GM19463 (cell line): ENCODE results near the gene EMSY.
"Not testable (repeated sequence)": the region's sequence is repeated elsewhere in the genome, so short reads cannot be mapped to it uniquely, and the experiment has no call there.

ENCODE experiments used
- ATAC-seq: cut with Tn5 transposase; IDR thresholded peaks from one replicate; pipeline ENCODE4 v1.9.1; 2021; ENCODE audit warnings: mild to moderate bottlenecking, moderate library complexity; ENCODE audit not compliant: unreplicated experiment

EMSY gene

DNA sequence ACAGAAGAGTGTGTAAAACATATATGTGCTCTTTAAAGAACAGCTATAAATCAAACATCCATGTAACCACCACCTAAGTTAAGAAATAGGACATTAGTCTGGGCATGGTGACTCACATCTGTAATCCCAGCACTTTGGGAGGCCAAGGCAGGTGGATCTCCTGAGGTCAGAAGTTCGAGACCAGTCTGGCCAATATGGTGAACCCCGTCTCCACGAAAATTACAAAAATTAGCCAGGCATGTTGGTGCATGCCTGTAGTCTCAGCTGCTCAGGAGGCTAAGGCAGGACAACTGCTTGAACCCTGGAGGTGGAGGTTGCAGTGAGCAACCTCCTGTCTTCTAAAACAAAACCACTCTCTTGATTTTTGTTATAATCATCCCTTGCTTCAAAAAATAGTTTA lies 122.4 kb downstream of the EMSY start:
- no peak for ATAC-seq

DNA sequence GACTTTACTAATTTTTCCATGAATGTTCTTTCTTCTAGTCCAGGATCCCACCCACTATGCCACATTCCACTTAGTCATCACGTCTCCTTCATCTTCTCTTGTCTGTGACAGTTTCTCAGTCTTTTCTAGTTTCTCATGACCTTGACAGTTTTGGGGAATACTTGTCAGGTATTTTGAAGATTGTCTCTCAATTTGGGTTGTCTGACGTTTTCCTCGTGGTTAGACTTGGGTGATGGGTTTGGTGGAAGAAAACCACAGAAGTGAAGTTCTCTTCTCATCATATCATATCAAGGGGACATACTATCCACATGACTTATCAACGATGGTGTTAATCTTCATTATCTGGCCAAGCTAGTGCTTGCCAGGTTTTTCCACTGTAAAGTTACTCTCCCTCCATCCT lies 123.3 kb downstream of the EMSY start:
- no peak for ATAC-seq

DNA sequence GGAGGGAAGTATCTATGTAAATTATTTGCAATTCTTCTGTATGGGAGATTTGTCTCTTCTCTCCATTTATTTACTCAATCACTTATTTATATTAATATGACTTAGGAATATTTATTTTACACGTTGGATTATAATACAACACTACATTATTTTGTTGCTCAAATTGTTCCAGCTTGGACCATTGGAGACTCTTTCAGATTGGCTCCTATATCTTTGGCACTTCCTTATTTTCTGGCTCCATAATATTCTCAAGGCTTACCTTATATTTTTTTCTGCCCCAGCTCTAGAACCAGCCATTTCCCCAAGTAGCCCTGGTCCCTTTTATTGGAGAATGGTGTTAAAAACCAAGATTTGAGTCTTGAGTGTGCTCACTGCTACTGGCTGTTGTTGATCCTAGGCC lies 123.8 kb downstream of the EMSY start:
- ATAC-seq = no peak

DNA sequence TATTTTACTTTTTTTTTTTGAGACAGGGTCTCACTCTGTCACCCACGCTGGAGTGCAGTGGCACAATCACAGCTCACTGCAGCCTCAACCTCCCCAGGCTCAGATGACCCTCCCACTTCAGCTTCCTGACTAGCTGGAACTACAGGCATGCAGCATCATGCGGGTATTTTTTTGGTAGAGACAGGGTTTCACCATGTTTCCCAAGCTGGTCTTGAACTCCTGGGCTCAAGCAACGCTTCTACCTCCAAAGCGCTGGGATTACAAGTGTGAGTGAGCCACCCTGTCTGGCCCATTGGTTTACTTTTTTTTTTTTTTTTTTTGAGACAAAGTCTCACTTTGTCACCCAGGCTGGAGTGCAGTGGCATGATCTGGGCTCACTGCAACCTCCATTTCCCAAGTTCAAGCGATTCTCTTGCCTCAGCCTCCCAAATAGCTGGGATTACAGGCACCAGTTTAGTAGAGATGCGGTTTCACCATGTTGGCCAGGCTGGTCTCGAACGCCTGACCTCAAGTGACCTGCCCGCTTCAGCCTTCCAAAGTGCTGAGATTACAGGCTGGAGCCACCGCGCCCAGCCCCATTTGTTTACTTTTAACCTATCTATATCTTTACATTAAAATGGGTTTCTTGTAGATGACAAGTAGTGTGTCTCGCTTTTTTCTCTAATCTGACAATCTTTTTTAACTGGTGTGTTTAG lies 127.5 kb downstream of the EMSY start:
- ATAC-seq = not testable (repeated sequence)

DNA sequence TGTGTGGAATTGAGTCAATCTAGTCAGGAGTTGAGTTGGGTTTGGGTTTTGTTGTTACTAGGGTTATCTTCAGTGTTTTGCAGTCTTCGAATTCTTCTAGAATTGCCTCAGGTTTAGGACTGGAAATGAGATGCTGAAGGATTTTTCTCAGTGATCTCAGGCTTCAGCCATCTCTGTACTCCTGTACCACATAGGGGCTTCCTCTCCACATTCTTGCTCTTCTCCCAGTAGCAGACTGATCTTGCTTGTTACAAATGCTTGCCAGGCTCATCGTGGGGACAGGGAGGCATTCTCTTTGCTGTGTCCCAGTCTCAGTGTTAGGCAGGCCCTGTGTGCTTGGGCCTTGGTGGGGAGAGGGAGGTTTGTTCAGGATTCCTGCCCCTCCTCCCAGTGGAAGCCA lies 129.6 kb downstream of the EMSY start:
- no peak for ATAC-seq

DNA sequence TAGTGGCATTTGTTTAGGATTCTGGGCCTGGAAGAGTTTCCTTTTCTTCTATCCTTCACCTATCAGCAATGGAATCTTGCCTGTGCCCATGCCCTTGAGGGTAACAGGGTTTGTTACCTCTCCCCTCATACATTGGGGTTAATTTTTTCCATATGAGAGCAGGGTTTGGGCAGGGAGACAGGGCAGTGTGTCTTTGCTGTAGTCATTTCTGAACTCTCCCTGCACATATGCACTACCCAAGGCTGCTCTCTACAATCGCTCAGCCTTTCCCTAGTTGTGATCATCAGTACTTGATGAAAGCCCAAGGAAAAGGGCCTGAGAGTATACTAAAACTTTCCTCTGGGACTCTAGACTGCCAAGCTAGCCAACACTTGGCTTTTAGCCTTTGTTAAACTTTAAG lies 130.1 kb downstream of the EMSY start:
- ATAC-seq = no peak

DNA sequence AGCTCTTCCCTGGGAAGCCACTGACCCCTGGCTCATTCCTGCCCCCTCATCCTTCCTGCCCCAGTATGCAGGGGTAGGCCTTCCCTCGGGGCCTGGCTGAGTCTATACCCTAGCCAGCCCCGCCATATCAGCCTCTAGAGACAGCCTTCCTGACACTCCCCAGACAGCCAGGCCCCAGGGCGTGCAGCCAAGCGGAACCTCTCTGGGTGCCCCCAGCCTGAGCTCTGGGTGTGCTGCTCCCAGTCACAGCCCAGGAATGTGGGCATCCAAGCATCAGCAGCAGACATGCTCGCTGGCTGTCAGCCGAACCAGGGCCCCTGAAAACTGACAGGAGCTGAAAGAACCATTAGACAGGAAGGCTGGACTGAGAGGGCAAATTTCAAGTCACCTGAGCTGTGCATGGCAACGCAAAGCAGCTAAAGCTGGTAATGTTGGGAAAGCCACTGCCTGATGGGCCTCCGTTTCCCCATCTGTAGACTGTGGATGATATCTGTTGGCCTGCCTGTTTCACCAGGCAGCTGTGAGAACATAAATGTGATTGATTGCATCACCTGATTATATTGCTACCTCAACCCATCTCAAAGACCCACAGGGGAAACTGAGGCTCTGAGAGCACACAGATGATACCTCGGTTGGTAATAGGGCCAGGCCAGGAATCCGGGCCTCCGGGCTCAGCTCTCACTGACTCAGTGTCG lies 132.6 kb downstream of the EMSY start:
- ATAC-seq = no peak

DNA sequence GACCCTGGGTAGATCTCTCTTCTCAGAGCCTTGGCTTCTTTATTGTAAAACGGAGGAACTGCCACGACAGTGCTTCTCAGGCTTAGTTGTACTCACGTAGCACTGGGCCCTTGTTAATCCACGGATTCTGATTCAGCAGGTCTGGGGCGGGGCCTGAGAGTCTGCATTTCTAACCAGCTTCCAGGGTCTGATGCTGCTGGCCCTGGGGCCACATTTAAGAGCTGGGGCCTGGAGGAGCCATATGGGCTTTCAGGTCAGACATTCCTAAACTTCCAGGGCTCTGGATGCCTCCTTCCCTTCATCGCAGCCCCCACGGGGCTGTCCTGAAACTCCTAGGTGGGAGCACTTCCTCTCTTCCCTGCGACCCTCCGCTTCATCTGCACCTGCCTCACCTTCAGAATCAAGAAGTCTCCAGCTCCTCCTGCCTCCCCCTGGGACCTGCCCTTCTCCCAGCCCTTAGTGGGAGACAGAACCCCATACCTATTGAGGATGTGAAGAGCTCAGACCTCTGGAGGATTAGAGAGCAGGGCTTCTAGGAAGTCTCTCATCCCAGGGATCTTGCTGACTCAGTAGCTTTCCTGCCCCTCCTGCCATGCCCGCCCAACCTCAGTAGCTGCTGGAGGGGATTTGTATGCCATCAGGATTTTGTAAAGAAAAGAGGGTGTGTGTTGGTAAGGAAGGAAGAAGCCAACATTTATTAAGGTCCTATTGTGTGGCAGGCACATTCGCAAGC lies 133.3 kb downstream of the EMSY start:
- ATAC-seq = no peak

DNA sequence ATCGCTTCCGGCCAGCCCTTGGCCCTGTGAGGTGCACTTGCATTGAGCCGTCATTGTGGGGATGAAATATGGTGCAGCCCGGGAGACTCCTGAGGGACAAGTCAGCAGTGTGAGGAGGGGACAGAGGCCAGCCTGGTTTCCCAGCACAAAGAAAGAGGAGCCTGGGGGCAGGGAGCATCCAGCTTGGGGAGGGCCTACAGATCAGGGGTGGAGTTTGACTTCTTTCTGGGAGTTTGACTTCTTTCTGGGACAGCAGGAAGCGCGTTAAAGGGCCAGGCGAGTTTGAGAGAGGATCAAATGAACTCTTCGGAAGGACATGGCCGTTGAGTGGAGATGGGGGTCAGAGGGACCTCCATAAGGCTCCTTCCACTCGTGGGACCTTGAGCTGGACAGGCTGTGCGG lies 133.8 kb downstream of the EMSY start:
- no peak for ATAC-seq

DNA sequence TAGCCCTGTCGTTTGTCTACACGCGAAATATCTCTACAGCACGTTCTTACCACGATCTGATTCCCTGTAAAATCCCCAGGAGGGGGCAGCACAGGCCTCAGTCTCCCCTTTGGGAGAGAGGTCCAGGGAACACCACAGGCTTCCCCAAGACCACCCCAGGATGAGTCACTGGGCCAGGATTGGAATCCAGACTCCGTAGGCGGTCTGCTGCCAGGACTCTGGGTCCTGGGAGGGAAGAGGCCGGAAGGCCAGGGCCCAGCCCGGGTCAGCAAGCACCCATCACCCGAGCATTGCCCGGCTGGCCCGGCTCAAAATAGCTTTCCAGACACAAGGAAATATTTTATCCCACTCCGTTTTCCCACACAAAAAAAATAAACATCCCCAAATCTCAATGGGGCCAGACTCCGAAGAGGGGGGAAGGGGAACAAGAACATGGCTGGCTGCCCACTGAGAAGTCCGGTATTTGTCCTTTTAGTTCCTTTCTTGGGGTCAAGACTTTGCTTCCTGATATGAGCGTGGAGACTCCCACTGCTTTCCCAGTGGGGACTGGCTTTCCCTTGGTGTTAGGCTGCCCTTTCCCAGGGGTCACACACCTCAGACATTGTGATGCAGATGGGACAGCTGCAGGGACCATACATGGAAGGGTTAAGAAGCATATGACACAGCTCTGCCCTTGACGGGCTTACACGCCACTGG lies 134.4 kb downstream of the EMSY start:
- no peak for ATAC-seq

DNA sequence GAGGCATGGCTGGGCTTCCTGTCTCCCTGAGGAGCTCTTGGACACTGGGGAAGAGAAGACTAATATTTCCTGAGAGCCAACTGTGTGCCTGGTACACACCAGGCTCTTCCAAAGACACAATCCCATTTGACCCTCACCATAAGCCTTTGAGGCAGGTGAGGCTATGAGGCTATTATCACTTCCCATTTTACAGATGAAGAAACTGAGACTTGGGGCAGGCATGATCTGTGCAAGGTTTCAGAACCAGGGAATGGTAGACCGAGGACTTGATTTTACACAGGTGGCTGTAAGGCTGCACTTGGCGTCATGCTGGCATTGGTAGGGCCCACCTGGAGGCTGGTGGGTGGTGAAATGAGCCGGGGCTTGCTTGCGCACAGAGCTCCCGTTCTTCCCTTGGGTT lies 134.9 kb downstream of the EMSY start:
- ATAC-seq = no peak

DNA sequence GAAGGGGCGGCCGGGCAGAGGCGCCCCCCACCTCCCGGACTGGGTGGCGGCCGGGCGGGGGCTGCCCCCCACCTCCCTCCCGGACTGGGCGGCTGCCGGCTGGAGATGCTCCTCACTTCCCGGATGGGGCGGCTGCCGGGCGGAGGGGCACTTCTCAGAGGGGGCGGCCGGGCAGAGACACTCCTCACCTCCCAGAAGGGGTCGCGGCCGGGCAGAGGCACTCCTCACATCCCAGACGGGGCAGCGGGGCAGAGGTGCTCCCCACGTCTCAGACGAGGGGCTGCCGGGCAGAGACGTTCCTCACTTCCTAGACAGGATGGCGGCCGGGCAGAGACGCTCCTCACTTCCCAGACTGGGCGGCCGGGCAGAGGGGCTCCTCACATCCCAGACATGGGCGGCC lies 137.7 kb downstream of the EMSY start:
- ATAC-seq = not testable (repeated sequence)

DNA sequence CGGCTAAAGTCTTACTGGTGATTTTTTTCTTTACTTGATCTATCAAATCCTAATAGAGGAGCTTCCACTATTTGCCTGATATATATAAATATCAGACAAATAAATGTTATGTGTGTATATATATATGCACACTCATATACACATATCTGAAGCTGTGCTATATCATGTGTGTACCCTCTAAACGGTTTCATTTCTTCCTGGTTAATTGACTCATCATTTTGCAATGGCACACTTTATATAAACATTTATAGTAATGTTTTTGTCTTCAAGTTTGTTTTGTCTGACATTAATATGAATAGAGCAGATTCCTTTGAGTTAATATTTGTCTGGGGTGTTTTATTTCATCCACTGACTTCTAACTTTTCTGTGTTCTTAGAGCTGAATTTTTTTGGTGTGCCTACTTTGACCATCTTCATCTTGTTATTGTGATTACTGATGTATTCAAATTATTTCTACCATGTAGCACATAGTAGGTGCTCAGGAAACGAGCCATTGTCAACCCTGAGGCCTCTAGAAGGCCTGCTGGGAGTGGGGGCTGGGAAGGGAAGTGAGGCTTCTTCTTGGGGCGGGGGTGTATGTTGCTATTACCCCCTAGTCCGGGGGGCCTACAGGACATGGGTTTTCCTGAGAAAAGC lies 143.1 kb downstream of the EMSY start:
- no peak for ATAC-seq

DNA sequence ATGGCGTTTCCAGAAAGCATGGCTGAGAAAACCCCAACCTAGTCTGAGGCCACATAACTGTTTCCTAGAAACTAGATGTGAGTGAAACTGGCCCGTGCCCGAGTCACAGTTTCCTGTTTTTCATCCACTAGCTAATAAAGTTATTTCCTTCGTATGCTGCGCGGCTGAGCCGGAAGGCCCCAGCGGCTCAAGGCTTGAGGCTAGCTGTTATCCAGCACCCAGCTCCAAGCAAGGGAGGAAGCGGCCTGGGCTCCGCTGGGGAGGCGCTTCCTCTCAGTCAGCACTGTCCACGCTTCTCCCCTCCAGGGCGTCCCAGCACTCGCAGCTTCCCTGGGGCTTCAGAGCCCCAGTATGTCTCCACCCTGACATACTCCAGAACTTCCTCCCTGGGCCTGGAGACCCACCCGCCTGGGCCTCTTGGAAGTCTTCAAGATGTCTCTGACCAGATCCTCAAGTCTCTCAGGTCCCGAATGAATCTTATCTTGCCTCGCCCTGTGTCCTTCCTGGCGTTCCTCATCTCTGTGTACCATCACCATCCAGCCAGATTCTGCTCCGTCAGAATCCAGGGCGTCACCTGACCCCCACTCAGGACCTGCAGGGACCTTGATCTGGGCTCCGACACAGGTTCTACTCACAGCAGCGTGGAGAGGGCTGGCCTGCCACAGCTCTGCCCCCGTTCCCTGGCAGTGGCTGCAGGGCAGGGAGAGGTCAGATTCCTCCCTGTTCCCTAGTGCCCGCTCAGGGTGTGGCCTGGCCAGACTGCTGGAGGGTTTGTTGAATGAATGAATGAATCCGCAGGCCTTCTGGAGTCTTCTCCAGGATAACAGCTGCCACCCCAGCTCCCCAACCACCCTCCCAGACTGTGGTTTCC lies 143.9 kb downstream of the EMSY start:
- no peak for ATAC-seq

DNA sequence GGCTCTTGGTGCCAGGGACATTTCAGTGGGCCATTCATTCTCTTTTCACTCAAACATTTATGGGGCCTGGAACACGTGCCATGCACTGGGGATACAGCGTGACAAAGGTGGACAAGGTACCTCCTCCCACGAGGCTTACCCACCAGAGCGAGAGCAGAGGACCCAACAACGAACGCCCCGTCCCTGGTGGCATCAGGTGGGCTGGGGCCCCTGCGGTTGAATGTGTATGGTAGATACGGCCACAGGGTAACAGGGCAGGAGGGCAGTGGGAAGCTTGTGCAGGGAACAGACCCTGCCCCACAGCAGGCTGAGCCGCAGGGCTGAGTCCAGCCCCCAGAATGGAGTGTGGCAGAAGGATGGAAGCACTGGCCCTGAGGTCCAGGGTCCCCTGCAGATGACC lies 144.7 kb downstream of the EMSY start:
- ATAC-seq = no peak

DNA sequence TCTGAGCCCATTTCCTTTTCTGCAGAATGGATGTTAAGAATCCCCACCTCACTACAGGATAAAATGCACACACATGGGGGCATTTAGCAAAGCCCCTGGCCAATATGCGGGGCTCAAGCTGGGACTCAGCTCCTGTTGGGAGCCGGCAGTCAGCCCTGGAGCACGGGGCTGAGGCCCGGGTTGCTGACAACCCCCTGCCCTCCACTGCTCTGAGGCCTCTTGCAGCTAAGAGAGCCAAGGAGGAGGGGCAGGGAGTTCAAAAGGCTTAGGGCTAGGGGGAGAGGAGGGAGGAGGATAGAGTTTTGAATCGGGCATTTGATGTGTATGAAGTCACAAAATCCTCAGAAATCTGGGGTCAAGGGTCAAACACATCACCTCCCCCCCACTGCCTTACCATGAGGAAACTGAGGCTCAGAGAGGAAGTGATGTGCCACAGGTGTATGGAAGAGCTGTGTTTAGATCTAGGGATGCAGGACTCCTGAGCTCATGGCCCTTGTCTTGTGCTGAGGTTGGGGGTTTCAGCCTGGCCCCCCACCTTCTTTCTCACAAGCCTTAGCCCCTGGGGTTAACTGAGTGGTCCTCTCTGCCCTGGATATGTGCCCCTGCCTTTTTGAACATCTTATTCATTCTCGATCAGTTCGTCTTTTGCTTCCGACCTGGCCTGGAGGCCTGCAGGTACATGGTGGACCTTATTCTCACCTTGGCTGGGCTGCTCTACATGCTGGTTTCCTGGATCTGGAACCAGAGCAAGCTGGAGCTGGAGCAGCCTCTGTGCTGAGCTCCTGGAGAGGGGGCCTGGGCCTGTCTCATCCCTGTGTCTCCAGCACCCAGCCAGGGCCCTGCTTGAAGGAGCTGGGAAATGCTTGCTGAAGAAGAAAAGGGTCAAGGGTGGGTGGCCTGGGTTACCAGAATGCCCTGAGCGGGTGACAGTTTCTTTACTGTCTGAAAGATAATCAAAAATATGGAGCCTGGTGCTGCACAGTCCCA lies 145.4 kb downstream of the EMSY start:
- ATAC-seq = no peak

DNA sequence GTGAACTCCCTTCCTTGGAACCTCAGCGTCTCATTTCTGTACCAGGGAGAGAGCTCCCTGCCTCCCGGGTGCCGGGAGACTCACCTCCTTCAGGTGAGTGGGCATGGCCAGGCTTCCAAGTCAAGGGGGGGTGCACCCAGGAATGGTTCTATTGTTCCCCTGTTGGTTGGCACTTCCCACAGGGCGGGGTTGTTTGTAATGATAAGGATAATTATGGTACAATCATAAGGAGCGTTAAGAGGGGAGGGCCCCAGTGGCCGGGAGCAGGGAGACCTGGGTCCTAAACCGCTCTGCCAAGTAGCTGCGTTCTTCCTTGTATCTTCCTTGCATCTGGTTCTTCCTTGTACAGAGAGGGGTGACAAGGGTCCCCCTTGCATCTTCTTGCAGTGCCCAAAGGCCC lies 146.6 kb downstream of the EMSY start:
- no peak for ATAC-seq

DNA sequence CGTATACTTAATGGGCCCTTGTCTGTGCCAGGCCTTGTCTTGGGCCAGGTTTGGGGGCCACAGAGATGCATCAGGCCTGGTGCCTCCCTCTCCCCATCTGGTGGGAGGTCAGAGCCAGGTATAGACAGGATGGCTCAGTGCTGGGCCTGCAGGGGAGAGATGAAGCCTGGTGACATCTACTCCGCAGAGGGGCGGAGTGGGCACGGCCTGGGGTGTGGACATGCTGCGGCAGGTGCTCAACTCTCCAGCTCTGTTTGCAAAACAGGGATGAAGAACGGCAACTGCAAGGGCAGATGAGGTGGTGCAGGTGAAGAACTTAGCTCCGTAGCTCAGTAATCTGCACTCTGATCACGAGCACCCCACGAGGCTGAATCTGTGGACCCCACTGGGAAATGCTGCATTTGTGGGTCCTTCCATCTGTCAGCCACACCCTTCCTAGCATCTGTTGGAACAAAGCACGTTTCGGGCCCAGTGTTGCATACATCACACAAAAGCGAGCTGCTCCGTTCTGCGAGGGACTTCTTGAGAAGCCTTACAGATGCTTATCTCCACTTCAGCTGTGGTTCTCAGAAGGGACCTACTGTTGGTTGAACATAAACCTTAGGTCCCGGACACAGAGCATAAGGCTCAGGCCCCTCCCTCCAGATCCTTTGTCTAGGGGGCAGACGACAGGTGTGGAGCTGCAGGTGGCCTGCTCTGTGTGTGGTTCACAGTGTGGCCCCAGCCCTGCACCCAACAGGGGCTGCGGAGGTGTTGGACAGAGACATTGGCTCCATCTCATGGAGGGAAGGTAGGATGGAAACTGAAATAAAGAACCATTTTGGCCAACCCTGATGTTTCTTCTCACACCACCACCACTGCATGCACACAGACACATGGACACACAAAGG lies 147.5 kb downstream of the EMSY start:
- ATAC-seq = no peak
